Measurements from ENCODE around the gene PLB1. TPM values are rescaled to one million over a fixed set of nuclear protein-coding genes. Genes with fewer than 3 reads are reported as not detected.

Gene PLB1
- total RNA-seq, 2 experiments from 2014 or later, result 0.64 to 0.85 TPM

GRCh38 chr2:28678175-28678855 is 182.5 kb downstream of the PLB1 start:
- H3K4me1 Mint-ChIP-seq (ENCODE audit: low read depth), result peaks cover 37% of the 10 kb centered on the region
- H3K27ac Mint-ChIP-seq, result no peak overlapping the region
- H3K36me3 Mint-ChIP-seq, result no peaks in the 10 kb centered on the region
- intact Hi-C loops (cut with micrococcal nuclease), result no loop called here
- H3K4me3 Mint-ChIP-seq, result no peak overlapping the region
- peaks cover 3% of the 10 kb centered on the region for H3K9me3 Mint-ChIP-seq
- DNase-seq, result no peak
- CTCF ChIA-PET, result interaction anchor here (1.2 to 1.5 kb wide), 2 partner anchors 74 to 84 kb away, joined by 3 to 5 read pairs; partner anchors contain the start of gene PPP1CB
- no peaks in the 10 kb centered on the region for H3K27me3 Mint-ChIP-seq
- POLR2A ChIA-PET, result interaction anchor here (0.6 kb wide), 1 partner anchor 60 kb away, joined by 3 read pairs; no protein-coding TSS in a partner anchor

GRCh38 chr2:28678944-28679343 is 183.1 kb downstream of the PLB1 start:
- intact Hi-C loops (cut with micrococcal nuclease), result no loop called here
- Mint-ChIP-seq H3K9me3 (no peaks in the 10 kb centered on the region), H3K27me3 (no peaks in the 10 kb centered on the region), H3K4me3 (no peak overlapping the region), H3K36me3 (no peaks in the 10 kb centered on the region), H3K4me1 (ENCODE audit: low read depth) (peaks cover 37% of the 10 kb centered on the region), H3K27ac (no peak overlapping the region)
- POLR2A ChIA-PET, result no interaction called here
- CTCF ChIA-PET, result interaction anchor here (1.2 to 1.5 kb wide), 2 partner anchors 73 to 84 kb away, joined by 3 to 5 read pairs; partner anchors contain the start of gene PPP1CB
- peak; percentile 62 for DNase-seq

GRCh38 chr2:28680657-28681056 is 184.8 kb downstream of the PLB1 start:
- H3K27me3 Mint-ChIP-seq, result no peaks in the 10 kb centered on the region
- H3K27ac Mint-ChIP-seq, result peak overlapping the region; percentile 89
- no peak for DNase-seq
- no peaks in the 10 kb centered on the region for H3K36me3 Mint-ChIP-seq
- H3K4me1 Mint-ChIP-seq (ENCODE audit: low read depth), result peaks cover 43% of the 10 kb centered on the region
- intact Hi-C loops (cut with micrococcal nuclease), result loop anchor here (1.0 kb wide), 4 partner anchors 31 to 86 kb away; no protein-coding TSS in a partner anchor
- peak overlapping the region; percentile 8 for H3K4me3 Mint-ChIP-seq
- ChIA-PET CTCF (interaction anchor here (0.9 to 3.4 kb wide), 4 partner anchors 29 to 114 kb away, joined by 3 to 20 read pairs (median 4); no protein-coding TSS in a partner anchor), POLR2A (interaction anchor here (1.2 to 2.8 kb wide), 2 partner anchors 9 to 71 kb away, joined by 3 to 12 read pairs; partner anchors contain the start of gene PPP1CB)
- H3K9me3 Mint-ChIP-seq, result no peaks in the 10 kb centered on the region

- Mint-ChIP-seq H3K4me3 (no peak overlapping the region), H3K27ac (peak overlapping the region; percentile 89), H3K36me3 (no peaks in the 10 kb centered on the region), H3K9me3 (no peaks in the 10 kb centered on the region), H3K4me1 (ENCODE audit: low read depth) (peaks cover 43% of the 10 kb centered on the region), H3K27me3 (no peaks in the 10 kb centered on the region)
- intact Hi-C loops (cut with micrococcal nuclease), result loop anchor here (1.0 kb wide), 4 partner anchors 32 to 87 kb away; no protein-coding TSS in a partner anchor
- CTCF ChIA-PET, result interaction anchor here (0.9 to 3.4 kb wide), 4 partner anchors 28 to 115 kb away, joined by 3 to 20 read pairs (median 4); no protein-coding TSS in a partner anchor
- POLR2A ChIA-PET, result interaction anchor here (0.7 to 2.8 kb wide), 3 partner anchors 10 to 74 kb away, joined by 3 to 12 read pairs (median 3); partner anchors contain the start of gene PPP1CB
- peak; percentile 85 for DNase-seq
Observed at GRCh38 chr2:28681158-28681571, 185.3 kb downstream of the PLB1 start.

GRCh38 chr2:28681606-28682005 is 185.7 kb downstream of the PLB1 start:
- peaks cover 43% of the 10 kb centered on the region for H3K4me1 Mint-ChIP-seq (ENCODE audit: low read depth)
- no peak overlapping the region for H3K4me3 Mint-ChIP-seq
- ChIA-PET CTCF (interaction anchor here (0.9 to 3.4 kb wide), 2 partner anchors 28 to 87 kb away, joined by 3 to 20 read pairs; no protein-coding TSS in a partner anchor), POLR2A (interaction anchor here (0.7 to 2.8 kb wide), 3 partner anchors 10 to 75 kb away, joined by 3 to 12 read pairs (median 3); partner anchors contain the start of gene PPP1CB)
- H3K9me3 Mint-ChIP-seq, result no peaks in the 10 kb centered on the region
- H3K27ac Mint-ChIP-seq, result peak overlapping the region; percentile 89
- intact Hi-C loops (cut with micrococcal nuclease), result loop anchor here (1.0 kb wide), 4 partner anchors 32 to 87 kb away; no protein-coding TSS in a partner anchor
- H3K36me3 Mint-ChIP-seq, result no peaks in the 10 kb centered on the region
- DNase-seq, result no peak
- no peaks in the 10 kb centered on the region for H3K27me3 Mint-ChIP-seq

- POLR2A ChIA-PET, result interaction anchor here (0.6 to 2.8 kb wide), 2 partner anchors 38 to 68 kb away, joined by 3 to 12 read pairs; partner anchors contain the start of gene PPP1CB
Observed at GRCh38 chr2:28683100-28683706, 187.3 kb downstream of the PLB1 start.

GRCh38 chr2:28684142-28684858 is 188.4 kb downstream of the PLB1 start:
- CTCF ChIA-PET, result interaction anchor here (0.6 kb wide), 1 partner anchor 90 kb away, joined by 3 read pairs; no protein-coding TSS in a partner anchor
- H3K4me1 Mint-ChIP-seq (ENCODE audit: low read depth), result peaks cover 40% of the 10 kb centered on the region

More at GRCh38 chr2:28683100-28683706, 187.3 kb downstream of the PLB1 start:
- intact Hi-C loops (cut with micrococcal nuclease), result no loop called here
- Mint-ChIP-seq H3K9me3 (no peaks in the 10 kb centered on the region), H3K27me3 (no peaks in the 10 kb centered on the region), H3K4me3 (no peak overlapping the region), H3K36me3 (no peaks in the 10 kb centered on the region), H3K27ac (no peak overlapping the region), H3K4me1 (ENCODE audit: low read depth) (peaks cover 51% of the 10 kb centered on the region)
- no peak for DNase-seq
- CTCF ChIA-PET, result interaction anchor here (3.4 kb wide), 1 partner anchor 89 kb away, joined by 20 read pairs; no protein-coding TSS in a partner anchor

GRCh38 chr2:28687171-28687570 is 191.3 kb downstream of the PLB1 start:
- H3K4me3 Mint-ChIP-seq, result no peak overlapping the region
- intact Hi-C loops (cut with micrococcal nuclease), result no loop called here
- no peaks in the 10 kb centered on the region for H3K27me3 Mint-ChIP-seq
- peaks cover 18% of the 10 kb centered on the region for H3K4me1 Mint-ChIP-seq (ENCODE audit: low read depth)
- ChIA-PET POLR2A (no interaction called here), CTCF (interaction anchor here (0.7 to 2.8 kb wide), 2 partner anchors 64 to 93 kb away, joined by 3 to 9 read pairs; no protein-coding TSS in a partner anchor)
- no peak overlapping the region for H3K27ac Mint-ChIP-seq
- no peaks in the 10 kb centered on the region for H3K36me3 Mint-ChIP-seq
- peak; percentile 19 for DNase-seq
- no peaks in the 10 kb centered on the region for H3K9me3 Mint-ChIP-seq

More at GRCh38 chr2:28684142-28684858, 188.4 kb downstream of the PLB1 start:
- Mint-ChIP-seq H3K27me3 (no peaks in the 10 kb centered on the region), H3K36me3 (no peaks in the 10 kb centered on the region), H3K27ac (no peak overlapping the region), H3K4me3 (no peak overlapping the region), H3K9me3 (no peaks in the 10 kb centered on the region)
- intact Hi-C loops (cut with micrococcal nuclease), result no loop called here
- no peak for DNase-seq
- POLR2A ChIA-PET, result no interaction called here

GRCh38 chr2:28687640-28688385 is 192.0 kb downstream of the PLB1 start:
- POLR2A ChIA-PET, result no interaction called here
- CTCF ChIA-PET, result interaction anchor here (2.8 kb wide), 1 partner anchor 93 kb away, joined by 9 read pairs; no protein-coding TSS in a partner anchor
- H3K4me1 Mint-ChIP-seq (ENCODE audit: low read depth), result peaks cover 15% of the 10 kb centered on the region
- no peaks in the 10 kb centered on the region for H3K9me3 Mint-ChIP-seq
- no peak overlapping the region for H3K27ac Mint-ChIP-seq
- H3K27me3 Mint-ChIP-seq, result no peaks in the 10 kb centered on the region
- intact Hi-C loops (cut with micrococcal nuclease), result no loop called here
- no peak overlapping the region for H3K4me3 Mint-ChIP-seq
- no peak for DNase-seq
- H3K36me3 Mint-ChIP-seq, result no peaks in the 10 kb centered on the region

- POLR2A ChIA-PET, result no interaction called here
- Mint-ChIP-seq H3K27ac (no peak overlapping the region), H3K9me3 (no peaks in the 10 kb centered on the region), H3K36me3 (no peaks in the 10 kb centered on the region), H3K4me1 (ENCODE audit: low read depth) (peaks cover 15% of the 10 kb centered on the region), H3K4me3 (no peak overlapping the region), H3K27me3 (no peaks in the 10 kb centered on the region)
- CTCF ChIA-PET, result no interaction called here
- intact Hi-C loops (cut with micrococcal nuclease), result no loop called here
- DNase-seq, result no peak
Observed at GRCh38 chr2:28688818-28689217, 193.0 kb downstream of the PLB1 start.

GRCh38 chr2:28689771-28690170 is 193.9 kb downstream of the PLB1 start:
- POLR2A ChIA-PET, result no interaction called here
- H3K4me1 Mint-ChIP-seq (ENCODE audit: low read depth), result peaks cover 11% of the 10 kb centered on the region
- no peaks in the 10 kb centered on the region for H3K9me3 Mint-ChIP-seq
- no peak overlapping the region for H3K4me3 Mint-ChIP-seq
- H3K27me3 Mint-ChIP-seq, result no peaks in the 10 kb centered on the region
- CTCF ChIA-PET, result no interaction called here
- no peaks in the 10 kb centered on the region for H3K36me3 Mint-ChIP-seq
- intact Hi-C loops (cut with micrococcal nuclease), result no loop called here
- no peak for DNase-seq
- no peak overlapping the region for H3K27ac Mint-ChIP-seq
